ENCODE measurements around the gene PALD1. TPM values are rescaled to one million over a fixed set of nuclear protein-coding genes. Genes with fewer than 3 reads are reported as not detected.
A peak's percentile ranks its signal among the peaks of the same experiment; 100 is the strongest.

The PALD1 gene
- total RNA-seq, 6 donors from 2014 or later: 8.9 to 25.4 (median 13.4) TPM

DNA sequence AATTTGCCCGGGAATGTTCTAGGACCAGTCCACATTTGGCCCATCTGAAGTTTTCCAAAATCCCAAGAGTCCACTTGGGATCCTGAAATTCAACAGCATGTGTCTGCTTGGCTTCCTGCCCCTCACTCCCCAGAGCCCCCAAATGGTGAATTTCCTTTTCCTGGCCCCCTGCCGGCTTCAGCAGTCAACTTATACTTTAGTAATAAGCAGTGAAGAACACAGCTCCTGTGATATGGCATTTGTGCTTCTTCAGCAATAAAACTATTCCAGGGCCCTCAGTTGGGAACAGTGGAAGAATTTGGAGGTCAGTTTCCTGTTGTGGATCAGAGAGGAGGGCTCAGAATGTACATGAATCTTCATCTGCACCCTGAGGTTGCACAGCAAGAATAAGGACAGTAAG, 72.9 kb downstream of the PALD1 start:
- peak overlapping the region in 3 of 4 donors; percentile 2 to 58 (median 44) for H3K27ac ChIP-seq
- H3K4me1 ChIP-seq: peaks cover 4 to 15% (median 8%) of the 10 kb centered on the region in 4 donors
- H3K36me3 ChIP-seq: peaks cover 0 to 68% (median 10%) of the 10 kb centered on the region in 4 donors
- no peaks in the 10 kb centered on the region for H3K27me3 ChIP-seq
- H3K9me3 ChIP-seq: no peaks in the 10 kb centered on the region
- ATAC-seq (ENCODE audit: low FRiP score in 2 of 2) (no peak), DNase-seq (no peak)
- H3K4me3 ChIP-seq: no peak overlapping the region
- TF ChIP-seq EP300 (IDR thresholded peaks at IDR 0.05) (no peak), POLR2AphosphoS5 (IDR thresholded peaks at IDR 0.05) (no peak), POLR2A (IDR thresholded peaks at IDR 0.05) (no peak)
- TF ChIP-seq, protein P1, sequence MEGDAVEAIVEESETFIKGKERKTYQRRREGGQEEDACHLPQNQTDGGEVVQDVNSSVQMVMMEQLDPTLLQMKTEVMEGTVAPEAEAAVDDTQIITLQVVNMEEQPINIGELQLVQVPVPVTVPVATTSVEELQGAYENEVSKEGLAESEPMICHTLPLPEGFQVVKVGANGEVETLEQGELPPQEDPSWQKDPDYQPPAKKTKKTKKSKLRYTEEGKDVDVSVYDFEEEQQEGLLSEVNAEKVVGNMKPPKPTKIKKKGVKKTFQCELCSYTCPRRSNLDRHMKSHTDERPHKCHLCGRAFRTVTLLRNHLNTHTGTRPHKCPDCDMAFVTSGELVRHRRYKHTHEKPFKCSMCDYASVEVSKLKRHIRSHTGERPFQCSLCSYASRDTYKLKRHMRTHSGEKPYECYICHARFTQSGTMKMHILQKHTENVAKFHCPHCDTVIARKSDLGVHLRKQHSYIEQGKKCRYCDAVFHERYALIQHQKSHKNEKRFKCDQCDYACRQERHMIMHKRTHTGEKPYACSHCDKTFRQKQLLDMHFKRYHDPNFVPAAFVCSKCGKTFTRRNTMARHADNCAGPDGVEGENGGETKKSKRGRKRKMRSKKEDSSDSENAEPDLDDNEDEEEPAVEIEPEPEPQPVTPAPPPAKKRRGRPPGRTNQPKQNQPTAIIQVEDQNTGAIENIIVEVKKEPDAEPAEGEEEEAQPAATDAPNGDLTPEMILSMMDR (IDR thresholded peaks at IDR 0.05): no peak
- WGBS, 2 donors: 56 to 63% methylated on average over 2 of the region's 2 CpGs

DNA sequence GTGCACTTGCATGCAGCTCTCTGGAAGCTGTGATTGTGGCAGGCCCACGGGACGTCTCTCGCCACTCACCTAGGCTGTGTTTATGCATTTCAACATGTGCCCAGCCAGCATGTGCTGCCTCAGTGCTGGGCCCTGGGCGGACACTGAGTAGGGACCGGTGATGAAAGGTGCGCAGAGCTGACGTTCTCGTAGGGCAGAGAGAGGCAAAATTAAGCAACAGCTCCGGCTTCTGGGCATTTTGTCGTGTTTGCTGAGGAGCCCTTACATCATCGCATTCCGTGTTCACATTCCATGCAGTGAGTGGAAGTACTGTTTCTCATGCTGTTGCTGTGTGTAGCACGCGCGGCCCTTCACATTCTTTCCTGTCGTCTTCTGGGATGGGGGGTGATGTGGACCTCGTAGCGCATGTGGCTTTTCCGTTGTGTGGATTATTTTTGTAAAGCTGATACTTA, 73.4 kb downstream of the PALD1 start:
- Histone ChIP-seq H3K27ac (peak overlapping the region in 3 of 4 donors; percentile 2 to 58 (median 44)), H3K9me3 (no peaks in the 10 kb centered on the region), H3K27me3 (no peaks in the 10 kb centered on the region), H3K4me3 (no peak overlapping the region), H3K36me3 (peaks cover 0 to 70% (median 10%) of the 10 kb centered on the region in 4 donors), H3K4me1 (peaks cover 4 to 15% (median 8%) of the 10 kb centered on the region in 4 donors)
- TF ChIP-seq, protein P1 (IDR thresholded peaks at IDR 0.05): no peak
- no peak for TF ChIP-seq POLR2A (IDR thresholded peaks at IDR 0.05)
- peak in 1 of 4 donors; percentile 55 for TF ChIP-seq EP300 (IDR thresholded peaks at IDR 0.05)
- TF ChIP-seq POLR2AphosphoS5 (IDR thresholded peaks at IDR 0.05): peak; percentile 64 to 75
- DNase-seq (peak in 1 of 2 donors; percentile 86), ATAC-seq (ENCODE audit: low FRiP score in 2 of 2) (peak; percentile 53 to 88)
- WGBS, 2 donors: 58 to 65% methylated on average over 19 of the region's 19 CpGs

DNA sequence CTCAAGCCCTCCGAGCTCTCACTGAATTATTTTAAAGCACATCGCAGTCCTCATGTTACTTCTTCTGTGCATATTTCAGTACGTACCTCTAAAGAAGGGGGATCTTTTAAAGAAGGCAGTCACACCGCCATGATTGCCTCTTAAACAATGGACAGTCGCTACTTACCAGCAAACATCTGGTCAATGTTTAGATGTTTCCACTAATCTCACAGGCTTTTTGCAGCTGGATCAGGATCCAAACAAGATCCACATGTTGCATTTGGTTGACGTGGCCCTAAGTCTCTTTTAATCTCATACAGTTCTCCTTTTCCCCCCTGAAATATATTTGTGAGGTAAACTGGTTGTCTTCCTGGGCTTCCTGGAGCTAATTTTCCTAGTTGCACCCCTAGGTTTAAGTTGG, 74.0 kb downstream of the PALD1 start:
- TF ChIP-seq POLR2AphosphoS5 (IDR thresholded peaks at IDR 0.05) (no peak), EP300 (IDR thresholded peaks at IDR 0.05) (no peak), POLR2A (IDR thresholded peaks at IDR 0.05) (no peak)
- TF ChIP-seq, protein P1 (IDR thresholded peaks at IDR 0.05): no peak
- ATAC-seq (ENCODE audit: low FRiP score in 2 of 2) (no peak), DNase-seq (no peak)
- peaks cover 0 to 65% (median 5%) of the 10 kb centered on the region in 4 donors for H3K36me3 ChIP-seq
- no peaks in the 10 kb centered on the region for H3K27me3 ChIP-seq
- peaks cover 4 to 15% (median 8%) of the 10 kb centered on the region in 4 donors for H3K4me1 ChIP-seq
- no peak overlapping the region for H3K4me3 ChIP-seq
- H3K9me3 ChIP-seq: no peaks in the 10 kb centered on the region
- WGBS, 2 donors: 83 to 87% methylated on average over 6 of the region's 6 CpGs
- peak overlapping the region in 1 of 4 donors; percentile 18 for H3K27ac ChIP-seq

DNA sequence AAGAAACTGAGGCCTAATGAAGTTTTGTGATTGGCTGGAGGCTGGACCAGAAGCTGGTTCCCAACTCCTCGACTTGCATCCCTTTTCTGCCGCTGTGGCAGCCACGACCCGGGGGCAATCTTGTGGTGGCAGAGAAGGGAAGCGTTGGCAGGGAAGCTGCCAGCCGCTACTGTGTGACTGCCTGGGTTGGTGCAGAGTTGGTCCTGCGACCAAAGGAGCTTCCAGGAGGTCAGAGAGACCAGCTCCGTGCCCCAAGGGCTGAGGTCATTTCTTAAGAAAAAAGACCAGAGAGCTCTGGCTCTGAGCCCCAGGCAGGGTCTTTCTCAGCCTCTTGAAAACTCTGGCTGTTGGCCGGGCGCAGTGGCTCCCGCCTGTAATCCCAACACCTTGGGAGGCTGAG, 76.8 kb downstream of the PALD1 start:
- DNase-seq: no peak
- ATAC-seq (ENCODE audit: low FRiP score in 2 of 2): no peak
- no peak overlapping the region for H3K4me3 ChIP-seq
- H3K9me3 ChIP-seq: no peaks in the 10 kb centered on the region
- H3K27ac ChIP-seq: no peak overlapping the region
- H3K27me3 ChIP-seq: no peaks in the 10 kb centered on the region
- TF ChIP-seq EP300 (IDR thresholded peaks at IDR 0.05) (no peak), POLR2AphosphoS5 (IDR thresholded peaks at IDR 0.05) (no peak), POLR2A (IDR thresholded peaks at IDR 0.05) (no peak)
- TF ChIP-seq, protein P1 (IDR thresholded peaks at IDR 0.05): no peak
- WGBS, 2 donors: 86 to 87% methylated on average over 9 to 11 of the region's 11 CpGs
- peaks cover 19 to 34% (median 23%) of the 10 kb centered on the region in 4 donors for H3K4me1 ChIP-seq
- H3K36me3 ChIP-seq: peaks cover 0 to 47% (median 5%) of the 10 kb centered on the region in 4 donors

Data from upper lobe of left lung (tissue), 6 donors.